Transverse colon (tissue), 4 donors: ENCODE measurements around the gene APOBEC3C.

Source experiments
- POLR2A ChIP-seq: fragments of 450-650 bp; IDR thresholded peaks from one replicate; pipeline ENCODE4 v1.6.1; 2016; ENCODE audit warnings: antibody characterized with exemption, mild to moderate bottlenecking, moderate library complexity
- POLR2AphosphoS5 ChIP-seq, 3 donors: sonication (generic); formaldehyde crosslinking; IDR thresholded peaks; one replicate each; pipeline ENCODE4 v1.6.1; 2016; ENCODE audit warnings: antibody characterized with exemption in 3 of 3
- TF ChIP-seq, protein P1 (sequence below), 5 experiments: fragments of 200-600 bp in 3 of 5; fragments of 450-650 bp in 2 of 5; sonication (generic) in 3 of 5; IDR thresholded peaks; 1 replicate in 2 of 5; 2 replicates in 3 of 5; pipeline ENCODE4 v1.5.1; 2016 to 2017; ENCODE audit warnings: antibody characterized with exemption in 5 of 5, inconsistent platforms in 3 of 5, mild to moderate bottlenecking in 2 of 5, moderate library complexity in 1 of 5

DNA sequence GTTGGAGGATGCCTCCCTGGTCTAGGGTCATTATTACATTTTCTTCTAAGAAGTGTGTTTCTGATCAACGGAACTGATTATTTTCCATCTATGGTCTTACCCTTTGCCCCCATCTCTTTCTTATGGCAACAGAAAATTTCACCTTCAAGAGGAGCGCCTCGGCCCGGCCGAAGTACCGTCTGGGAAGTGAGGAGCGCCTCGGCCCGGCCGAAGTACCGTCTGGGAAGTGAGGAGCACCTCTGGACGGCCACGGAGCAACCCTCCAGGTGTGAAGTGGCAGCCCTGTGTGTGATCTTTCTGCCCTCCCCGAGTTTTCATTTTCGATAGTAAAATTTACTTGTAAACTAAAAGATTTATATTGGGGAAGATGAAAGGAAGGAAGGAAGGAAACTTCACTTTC lies 3.1 kb upstream of the APOBEC3C start:
- TF ChIP-seq, protein P1, sequence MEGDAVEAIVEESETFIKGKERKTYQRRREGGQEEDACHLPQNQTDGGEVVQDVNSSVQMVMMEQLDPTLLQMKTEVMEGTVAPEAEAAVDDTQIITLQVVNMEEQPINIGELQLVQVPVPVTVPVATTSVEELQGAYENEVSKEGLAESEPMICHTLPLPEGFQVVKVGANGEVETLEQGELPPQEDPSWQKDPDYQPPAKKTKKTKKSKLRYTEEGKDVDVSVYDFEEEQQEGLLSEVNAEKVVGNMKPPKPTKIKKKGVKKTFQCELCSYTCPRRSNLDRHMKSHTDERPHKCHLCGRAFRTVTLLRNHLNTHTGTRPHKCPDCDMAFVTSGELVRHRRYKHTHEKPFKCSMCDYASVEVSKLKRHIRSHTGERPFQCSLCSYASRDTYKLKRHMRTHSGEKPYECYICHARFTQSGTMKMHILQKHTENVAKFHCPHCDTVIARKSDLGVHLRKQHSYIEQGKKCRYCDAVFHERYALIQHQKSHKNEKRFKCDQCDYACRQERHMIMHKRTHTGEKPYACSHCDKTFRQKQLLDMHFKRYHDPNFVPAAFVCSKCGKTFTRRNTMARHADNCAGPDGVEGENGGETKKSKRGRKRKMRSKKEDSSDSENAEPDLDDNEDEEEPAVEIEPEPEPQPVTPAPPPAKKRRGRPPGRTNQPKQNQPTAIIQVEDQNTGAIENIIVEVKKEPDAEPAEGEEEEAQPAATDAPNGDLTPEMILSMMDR (IDR thresholded peaks at IDR 0.05) = no peak
- no peak for TF ChIP-seq POLR2AphosphoS5 (IDR thresholded peaks at IDR 0.05)
- no peak for TF ChIP-seq POLR2A
